ENCODE results near the gene DUOX2.
"Not testable (repeated sequence)": the region's sequence is repeated elsewhere in the genome, so short reads cannot be mapped to it uniquely, and the experiment has no call there.

DNA sequence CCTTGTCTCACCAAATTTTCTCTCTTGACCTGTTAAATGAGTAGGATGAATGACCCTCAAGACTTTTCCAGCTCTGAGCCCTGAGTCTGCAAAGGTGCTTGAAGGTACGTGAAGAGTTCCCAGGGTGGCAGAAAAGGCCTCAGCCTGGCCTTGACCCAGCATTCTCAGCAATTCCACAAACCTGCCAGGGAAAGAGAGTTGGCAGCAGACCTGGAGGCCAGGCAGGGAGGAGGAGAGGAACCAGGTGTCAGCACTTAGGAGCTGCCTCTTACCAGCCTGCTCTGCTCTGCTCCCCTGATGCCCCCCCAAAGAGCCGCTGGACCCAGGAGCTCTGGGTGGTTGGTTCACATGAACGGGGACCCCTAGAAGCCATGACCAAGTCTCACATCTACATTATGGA lies 33.4 kb downstream of the DUOX2 start:
- TF ChIP-seq, protein P1, sequence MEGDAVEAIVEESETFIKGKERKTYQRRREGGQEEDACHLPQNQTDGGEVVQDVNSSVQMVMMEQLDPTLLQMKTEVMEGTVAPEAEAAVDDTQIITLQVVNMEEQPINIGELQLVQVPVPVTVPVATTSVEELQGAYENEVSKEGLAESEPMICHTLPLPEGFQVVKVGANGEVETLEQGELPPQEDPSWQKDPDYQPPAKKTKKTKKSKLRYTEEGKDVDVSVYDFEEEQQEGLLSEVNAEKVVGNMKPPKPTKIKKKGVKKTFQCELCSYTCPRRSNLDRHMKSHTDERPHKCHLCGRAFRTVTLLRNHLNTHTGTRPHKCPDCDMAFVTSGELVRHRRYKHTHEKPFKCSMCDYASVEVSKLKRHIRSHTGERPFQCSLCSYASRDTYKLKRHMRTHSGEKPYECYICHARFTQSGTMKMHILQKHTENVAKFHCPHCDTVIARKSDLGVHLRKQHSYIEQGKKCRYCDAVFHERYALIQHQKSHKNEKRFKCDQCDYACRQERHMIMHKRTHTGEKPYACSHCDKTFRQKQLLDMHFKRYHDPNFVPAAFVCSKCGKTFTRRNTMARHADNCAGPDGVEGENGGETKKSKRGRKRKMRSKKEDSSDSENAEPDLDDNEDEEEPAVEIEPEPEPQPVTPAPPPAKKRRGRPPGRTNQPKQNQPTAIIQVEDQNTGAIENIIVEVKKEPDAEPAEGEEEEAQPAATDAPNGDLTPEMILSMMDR (conservative IDR thresholded peaks at IDR 0.05; ENCODE audit: low read length): not testable (repeated sequence)
- TF ChIP-seq EZH2phosphoT487 (IDR thresholded peaks at IDR 0.05; ENCODE audit: borderline replicate concordance): not testable (repeated sequence)

All from Loucy (cell line).